HG03095 (cell line): ENCODE measurements around the gene ST3GAL3.
"Not testable (repeated sequence)": the region's sequence is repeated elsewhere in the genome, so short reads cannot be mapped to it uniquely, and the experiment has no call there.

Experiments
- ATAC-seq: cut with Tn5 transposase; IDR thresholded peaks from one replicate; pipeline ENCODE4 v1.9.1; 2021; ENCODE audit warnings: moderate library complexity; ENCODE audit not compliant: unreplicated experiment

The ST3GAL3 gene

DNA sequence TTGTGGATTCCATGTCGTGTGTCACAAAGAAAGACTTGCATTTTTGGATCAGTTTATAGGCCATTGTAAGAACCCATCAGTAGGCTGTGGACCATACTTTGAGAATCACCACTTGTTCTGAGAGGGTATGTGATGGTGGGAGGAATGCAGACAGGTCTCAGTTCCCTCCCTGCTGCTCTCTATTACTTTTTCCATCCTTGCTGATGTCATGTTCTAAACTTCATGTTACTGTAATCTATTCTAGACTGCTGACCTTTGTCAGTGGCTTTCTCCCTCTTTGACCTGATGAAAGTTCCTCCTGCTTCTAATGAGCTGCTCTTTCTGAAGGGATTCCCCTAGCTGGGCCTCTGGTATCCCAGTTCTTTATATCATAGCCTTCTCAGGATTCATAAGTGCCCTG lies 46.1 kb downstream of the ST3GAL3 start:
- ATAC-seq = no peak

DNA sequence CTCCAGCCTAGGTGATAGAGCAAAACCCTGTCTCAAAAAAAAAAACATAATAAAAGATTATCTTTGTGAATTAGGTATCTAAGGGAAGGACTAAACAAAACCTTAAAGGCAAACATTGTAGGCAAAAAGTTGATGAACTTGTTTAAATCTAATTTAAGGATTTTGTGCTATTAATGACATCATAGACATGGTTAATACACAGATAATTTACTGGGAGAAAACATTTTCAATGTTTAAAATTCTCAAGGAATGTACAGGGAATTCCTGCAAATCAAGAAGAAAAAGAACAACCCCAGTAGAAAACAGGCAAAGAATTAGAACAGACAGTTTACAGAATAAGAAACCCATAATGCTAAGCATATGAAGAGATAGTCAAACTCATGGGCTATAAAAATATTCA lies 47.6 kb downstream of the ST3GAL3 start:
- no peak for ATAC-seq

DNA sequence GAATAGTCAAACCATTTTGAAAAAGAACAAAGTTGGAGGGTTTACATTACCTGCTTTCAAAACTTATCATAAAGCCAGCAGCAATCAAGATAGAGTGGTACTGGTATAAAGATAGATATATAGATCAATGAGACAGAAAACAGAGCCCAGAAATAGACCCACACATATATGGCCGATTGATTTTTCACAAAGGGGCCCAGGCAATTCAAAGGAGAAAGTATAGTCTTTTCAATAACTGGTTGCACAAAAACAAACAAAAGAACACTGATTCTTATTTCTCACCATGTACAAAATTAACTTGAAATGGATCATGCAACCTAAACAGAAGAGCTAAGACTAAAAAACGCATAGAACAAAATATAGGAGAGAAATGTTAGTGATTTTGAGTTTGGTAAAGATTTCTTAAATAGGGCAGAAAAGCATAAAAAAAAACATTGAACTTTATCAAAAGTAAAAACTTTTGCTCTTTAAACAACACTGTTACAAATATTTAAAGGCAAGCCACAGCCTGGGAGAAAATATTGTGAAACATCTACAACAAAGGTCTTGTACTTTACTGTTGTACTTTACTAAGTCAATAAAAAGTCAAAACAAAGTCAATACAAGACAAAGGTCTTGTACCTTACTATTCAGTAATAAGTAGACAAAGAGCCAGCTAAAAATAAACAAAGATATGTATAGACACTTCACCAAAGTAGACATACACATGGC lies 50.2 kb downstream of the ST3GAL3 start:
- no peak for ATAC-seq

DNA sequence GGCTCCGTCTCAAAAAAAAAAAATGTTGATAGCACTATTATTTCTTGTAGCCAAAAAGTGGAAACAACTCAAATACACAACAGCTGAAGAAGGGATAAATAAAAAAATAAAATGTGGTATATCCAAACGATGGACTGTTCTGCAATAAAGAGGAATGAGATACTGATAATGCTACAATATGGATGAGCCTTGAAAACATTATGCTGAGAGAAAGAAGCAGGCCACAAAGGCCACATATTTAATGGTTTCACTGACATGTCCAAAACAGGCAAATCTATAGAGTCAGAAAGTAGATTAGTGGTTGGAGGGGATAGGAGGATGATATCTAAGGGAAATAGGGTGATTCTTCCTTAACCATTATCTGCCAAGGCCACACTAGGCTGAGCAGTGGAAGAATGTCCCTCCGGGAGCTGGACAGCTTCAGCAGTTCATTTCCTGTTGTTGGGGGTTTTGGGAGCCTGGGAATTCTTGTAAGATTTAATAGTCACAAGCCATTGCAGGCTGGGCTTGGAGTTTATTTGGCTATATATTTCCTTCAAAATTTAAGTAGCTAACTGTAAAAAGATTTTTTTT lies 53.5 kb downstream of the ST3GAL3 start:
- no peak for ATAC-seq

GRCh38 chr1:43763497-43763973 lies 56.2 kb downstream of the ST3GAL3 start:
- no peak for ATAC-seq

- no peak for ATAC-seq
Observed at GRCh38 chr1:43764581-43764980, 57.2 kb downstream of the ST3GAL3 start.

- no peak for ATAC-seq
Observed at GRCh38 chr1:43766086-43766784, 58.9 kb downstream of the ST3GAL3 start.

DNA sequence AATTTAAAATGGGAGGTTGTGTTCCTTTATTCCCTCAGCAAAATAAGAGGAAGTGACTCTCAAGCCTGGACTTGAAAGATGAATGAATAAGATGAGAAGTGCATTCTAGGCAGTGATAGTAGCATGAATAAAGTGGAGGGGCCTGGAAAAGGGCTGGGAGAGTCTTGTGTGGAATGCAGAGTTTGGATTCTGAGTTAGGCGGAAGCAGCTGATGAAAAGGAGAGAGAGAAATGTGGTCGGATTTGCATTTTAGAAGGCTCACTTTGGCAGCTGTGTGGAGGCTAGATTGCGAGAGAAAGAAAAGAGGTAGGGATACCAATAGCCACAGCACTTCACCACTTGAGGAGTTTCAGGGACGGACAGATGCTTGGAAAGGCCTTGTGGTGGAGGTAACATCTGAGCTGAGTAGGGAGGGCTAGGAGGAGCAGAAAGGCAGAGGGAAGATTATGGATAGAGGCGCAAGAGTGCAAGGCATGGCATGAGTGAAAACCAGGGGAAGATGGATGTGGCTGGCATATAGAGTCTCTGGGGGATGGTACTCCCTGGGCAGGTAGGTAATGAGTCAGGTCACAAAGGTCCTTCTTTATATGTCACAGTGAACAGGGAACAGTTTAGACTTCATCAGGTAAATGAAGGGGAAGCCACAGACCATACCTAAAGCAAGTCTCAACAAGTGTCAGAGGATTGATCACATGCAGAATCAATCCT lies 59.6 kb downstream of the ST3GAL3 start:
- no peak for ATAC-seq

DNA sequence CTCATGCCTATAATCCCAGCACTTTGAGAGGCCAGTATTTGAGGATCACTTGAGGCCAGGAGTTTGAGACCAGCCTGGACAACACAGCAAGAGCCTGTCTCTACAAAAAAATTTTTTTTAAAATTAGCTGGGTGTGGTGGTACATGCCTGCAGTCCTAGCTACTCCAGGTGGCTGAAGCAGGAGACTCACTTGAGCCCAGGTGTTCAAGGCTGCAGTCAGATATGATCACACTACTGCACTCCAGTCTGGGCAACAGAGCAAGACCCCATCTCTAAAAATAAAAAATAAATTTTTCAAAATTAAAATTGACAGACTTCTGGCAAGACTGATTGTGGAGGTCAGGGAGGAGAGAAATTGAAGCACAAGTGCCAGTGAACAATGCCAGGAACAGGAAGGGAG lies 60.8 kb downstream of the ST3GAL3 start:
- no peak for ATAC-seq

GRCh38 chr1:43769350-43769908 lies 62.1 kb downstream of the ST3GAL3 start:
- ATAC-seq = no peak

- ATAC-seq = no peak
Observed at GRCh38 chr1:43770111-43770510, 62.8 kb downstream of the ST3GAL3 start.

DNA sequence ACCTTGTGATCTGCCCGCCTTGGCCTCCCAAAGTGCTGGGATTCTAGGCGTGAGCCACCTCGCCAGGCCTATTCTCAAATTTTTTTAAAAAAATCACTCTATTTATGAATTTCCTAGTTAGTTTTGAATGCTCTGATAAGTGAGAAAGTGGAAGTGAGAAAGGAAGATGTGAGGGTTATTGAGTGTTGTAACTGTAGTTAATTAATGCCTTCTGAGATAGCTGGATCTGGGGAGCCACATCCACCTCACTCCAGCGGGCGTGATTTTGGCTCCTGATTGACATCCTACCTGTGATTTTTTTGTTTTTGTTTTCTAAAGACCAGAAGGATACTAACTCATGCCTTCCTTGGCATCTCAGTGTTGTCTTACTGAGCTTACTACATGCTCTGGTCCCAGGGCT lies 65.6 kb downstream of the ST3GAL3 start:
- no peak for ATAC-seq

DNA sequence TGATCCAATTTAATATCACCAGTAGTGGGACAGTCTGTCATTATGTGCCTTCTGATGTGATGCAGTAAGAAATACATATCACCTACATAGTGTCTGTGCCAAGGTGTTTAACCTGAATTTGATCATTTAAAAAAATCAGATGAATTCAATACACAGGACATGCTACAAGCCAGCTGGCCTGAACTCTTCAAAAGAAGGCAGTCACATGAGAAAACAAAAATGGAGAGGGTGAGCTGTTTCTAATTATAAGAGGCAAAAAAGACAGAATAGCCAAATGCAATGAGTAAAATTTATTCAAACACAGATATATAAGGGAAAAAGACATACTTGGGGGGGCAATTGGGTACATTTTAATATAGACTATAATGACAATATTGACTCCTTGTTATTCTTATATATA lies 66.5 kb downstream of the ST3GAL3 start:
- no peak for ATAC-seq

DNA sequence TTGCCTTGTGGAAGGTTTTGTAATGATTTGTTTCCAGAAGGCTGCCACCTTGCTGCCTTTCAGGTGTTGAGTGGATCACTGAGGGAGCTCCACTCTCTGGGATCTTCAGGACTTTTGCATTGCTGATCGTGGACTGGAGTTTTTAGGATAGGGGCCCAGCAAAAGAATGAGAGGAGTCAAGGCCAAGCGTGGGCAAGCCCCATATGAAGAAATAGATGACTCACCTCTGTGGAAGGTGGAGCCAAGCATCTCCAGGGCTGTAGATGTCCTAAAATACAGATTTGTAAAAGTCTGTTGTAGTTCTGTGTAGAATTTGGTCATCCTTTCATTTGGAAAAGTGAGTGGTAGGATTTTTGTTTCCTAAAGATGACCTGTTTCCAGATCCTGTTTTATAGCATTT lies 67.0 kb downstream of the ST3GAL3 start:
- no peak for ATAC-seq

DNA sequence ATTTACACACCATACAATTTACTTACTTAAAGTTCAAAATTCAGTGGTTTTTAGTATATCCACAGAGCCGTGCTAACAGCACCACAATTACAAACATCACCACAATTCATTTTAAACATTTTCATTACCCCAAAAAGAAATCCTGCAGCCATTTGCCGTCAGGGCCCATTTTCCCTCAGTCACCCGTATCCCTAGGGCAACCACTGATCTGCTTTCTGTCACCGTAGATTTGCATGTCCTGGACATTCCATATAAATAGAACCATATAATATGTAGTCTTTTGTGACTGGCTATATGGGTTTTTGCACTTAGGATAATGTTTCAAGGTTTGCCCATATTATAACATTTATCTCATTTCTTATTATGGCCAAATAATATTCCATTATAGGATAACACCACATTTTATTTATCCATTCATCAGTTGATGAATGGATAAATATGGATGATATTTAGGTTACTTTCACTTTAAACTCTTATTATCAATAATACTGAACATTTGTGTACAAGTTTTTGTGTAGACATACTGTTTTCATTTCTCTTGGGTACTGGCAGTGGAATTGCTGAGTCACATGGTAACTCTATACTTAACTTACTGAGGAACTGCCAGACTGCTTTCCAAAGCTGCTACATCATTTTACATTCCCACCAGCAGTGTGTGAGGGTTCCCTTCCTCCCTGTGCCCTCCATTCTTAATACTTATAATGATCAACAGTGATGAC lies 68.9 kb downstream of the ST3GAL3 start:
- no peak for ATAC-seq

DNA sequence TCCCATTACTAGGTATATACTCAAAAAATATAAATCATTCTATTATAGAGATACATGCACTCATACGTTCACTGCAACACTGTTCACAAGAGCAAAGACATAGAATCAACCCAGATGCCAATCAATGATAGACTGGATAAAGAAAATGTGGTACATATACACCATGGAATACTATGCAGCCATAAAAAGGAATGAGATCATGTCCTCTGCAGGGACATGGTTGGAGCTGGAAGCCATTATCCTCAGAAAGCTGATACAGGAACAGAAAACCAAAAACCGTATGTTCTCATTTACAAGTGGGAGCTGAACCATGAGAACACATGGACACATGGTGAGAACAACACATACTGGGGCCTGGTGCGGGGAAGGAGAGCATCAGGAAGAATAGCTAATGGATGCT lies 70.6 kb downstream of the ST3GAL3 start:
- ATAC-seq = not testable (repeated sequence)

- ATAC-seq = no peak
Observed at GRCh38 chr1:43779266-43779665, 71.9 kb downstream of the ST3GAL3 start.

DNA sequence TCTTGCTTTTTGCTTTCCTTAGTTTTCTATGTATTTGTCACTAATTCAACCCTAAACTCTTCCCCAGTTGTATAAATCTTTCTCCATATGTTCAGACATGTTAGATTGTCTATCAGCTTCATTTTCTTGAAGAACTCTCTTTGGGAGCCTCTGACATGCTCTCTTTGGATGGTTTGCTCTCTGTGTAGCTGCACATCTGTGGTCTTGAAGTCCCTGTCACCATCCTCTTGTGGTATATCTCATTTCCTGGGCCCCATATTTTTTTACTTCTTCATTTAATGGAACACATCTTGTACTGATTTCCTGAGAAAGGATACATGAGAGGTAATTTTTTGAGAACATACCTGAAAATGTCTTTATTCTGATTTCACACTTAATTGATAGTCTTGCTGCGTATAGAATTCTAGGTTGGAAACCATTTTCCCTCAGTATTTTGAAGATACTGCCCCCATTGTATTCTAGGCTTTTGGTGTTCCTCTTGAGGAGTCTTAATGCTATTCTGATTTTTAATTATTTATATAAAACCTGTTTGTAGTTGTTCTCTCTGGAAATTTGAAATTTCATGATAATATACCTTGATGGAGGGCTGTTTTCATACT lies 72.6 kb downstream of the ST3GAL3 start:
- no peak for ATAC-seq

- no peak for ATAC-seq
Observed at GRCh38 chr1:43781574-43781973, 74.2 kb downstream of the ST3GAL3 start.

DNA sequence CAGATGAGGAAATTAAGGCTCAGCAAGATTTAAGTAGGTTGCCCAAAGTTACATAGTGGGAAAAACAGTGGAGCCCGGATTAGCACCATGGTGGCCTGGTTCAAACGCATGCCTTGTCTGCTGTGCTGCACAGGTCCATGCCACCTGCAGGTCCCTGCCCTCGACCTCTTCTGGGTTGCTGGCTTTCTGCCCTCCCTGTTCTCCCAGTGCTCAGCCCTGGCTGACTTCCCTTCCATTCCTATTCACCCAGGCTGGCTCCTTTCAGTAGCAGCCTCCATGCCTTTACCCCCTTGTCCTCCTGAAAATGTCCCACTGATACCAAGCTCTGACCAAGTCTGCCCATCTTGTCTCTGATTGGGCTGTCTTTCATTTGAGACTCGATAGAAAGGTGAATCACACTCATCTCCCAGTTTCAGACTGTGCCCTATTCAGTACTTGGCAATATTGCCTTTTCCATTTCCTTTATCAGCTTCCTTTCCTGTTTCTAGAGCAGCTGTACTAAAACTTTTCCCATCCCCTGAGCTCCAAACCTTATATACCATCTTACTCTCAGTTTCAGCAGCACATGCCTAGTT lies 75.8 kb downstream of the ST3GAL3 start:
- ATAC-seq = no peak
